ENCODE data around the gene PAK2. TPM values are rescaled to one million over a fixed set of nuclear protein-coding genes. Genes with fewer than 3 reads are reported as not detected.

PAK2 gene
- total RNA-seq, result 43.9 and 68.3 TPM in 2 replicates

DNA sequence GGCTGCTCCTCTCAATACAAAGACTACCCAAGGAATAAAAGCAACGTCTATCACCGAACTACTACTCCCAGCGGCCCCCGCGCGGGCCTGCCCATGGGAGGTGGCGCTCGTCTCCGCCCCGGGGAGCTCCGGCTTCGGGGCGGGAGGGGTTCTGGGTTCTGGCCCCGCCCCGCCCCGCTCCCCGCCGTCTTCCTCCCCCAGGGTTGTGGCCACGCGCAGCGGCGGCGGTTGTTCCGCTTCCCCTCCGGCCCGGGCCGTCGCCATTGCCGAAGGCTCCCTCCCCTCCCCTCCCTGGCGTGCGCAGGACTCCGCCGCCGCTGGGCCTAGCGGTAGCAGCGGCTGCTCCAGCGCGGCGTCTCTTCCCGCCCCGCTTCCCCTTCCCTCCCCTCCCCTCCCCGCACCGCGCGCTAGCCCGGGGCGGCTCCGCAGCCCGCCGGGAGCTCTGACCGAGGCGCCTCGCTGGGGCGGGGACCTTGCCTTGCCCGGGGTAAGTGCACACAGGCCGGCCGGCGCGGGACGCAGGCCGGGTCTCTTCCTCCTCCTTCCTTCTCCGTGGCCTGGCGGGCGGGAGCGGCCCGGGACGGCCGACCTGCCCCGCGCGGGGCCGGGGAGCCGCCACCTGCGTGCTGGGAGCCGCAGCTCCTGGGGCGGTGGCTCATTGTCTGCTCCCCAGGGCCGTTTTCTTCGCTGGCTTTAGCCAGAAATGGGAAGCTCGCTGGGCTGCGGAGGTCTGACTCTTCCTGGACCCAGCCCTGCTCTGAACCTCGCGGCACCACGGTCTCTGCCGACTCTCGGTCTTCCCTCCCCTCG, at the start of gene PAK2:
TSS of gene PAK2 (plus strand) at position 187 of the 810 bp plus-strand sequence. CDS start 42,790 bp downstream, outside the sequence.

DNA sequence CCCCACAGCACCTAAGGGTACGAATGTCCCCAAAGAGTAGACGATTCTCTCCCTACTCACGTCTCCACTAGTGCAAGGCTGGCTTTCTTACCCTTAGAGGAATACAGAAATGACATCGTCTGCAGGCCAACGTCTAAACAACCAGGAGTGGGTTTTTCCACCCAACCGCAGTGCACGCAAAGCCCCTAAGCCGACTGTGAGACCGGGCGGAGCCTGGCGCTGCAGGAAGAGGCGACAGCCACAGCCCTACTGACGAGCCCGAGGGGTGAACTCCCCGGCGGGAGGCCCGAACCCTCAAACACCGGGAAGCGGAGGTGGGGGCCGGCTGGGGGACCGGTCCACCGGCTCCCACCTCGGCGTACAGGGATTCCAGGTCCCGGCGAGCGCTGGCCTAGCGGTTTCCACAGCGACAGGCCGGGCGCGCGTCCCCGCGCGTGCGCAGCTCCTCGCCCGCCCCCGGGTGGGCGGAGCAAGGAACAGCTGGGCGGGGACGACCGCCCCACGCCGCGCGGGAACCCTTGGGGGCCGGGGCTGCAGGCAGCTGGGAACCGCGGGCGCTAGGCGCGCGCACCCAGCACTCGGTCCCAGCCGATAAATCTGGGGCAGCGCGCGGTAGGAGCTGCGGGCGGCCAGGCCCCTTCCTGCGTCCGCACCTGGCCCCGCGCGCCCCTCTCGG, 27.7 kb upstream of the PAK2 start, which contains the start of the genes CEP19 and PIGX:
TSS of gene CEP19 (minus strand) at position 413 of the 676 bp plus-strand sequence. CDS start 3,593 bp downstream, outside the sequence.
TSS of gene PIGX (plus strand) at position 540 of the 676 bp plus-strand sequence.

GRCh38 chr3:196867507-196868296, 128.0 kb downstream of the PAK2 start, which contains the start of gene SENP5:
Gene SENP5 (plus strand): TSS chr3:196867920. CDS start chr3:196885182, 17,262 bp downstream.

Small RNA genes lying within 50 kb of the gene (small RNA-seq; reads per million reads assigned to genes)
- gene RNU4-89P, result 0.12 reads per million
- gene RNU6-42P, result 2.5 reads per million, percentile 83 among the genes with 10 or more reads in this experiment
- not detected for gene RNU6-646P

Other genes starting within 250 kb of the PAK2 start
- 13.7 and 14.7 TPM in 2 replicates for gene RNF168, start 236.1 kb upstream of the PAK2 start, total RNA-seq
- not detected in 2 replicates for gene SMCO1, start 224.5 kb upstream of the PAK2 start, total RNA-seq
- gene WDR53, start 171.3 kb upstream of the PAK2 start, total RNA-seq, result 5.4 and 5.5 TPM in 2 replicates
- 7.5 and 7.9 TPM in 2 replicates for gene FBXO45, start 171.2 kb upstream of the PAK2 start, total RNA-seq
- not detected in 2 replicates for gene NRROS, start 100.2 kb upstream of the PAK2 start, total RNA-seq
- gene CEP19, start 27.6 kb upstream of the PAK2 start, total RNA-seq, result 1.1 and 2.0 TPM in 2 replicates
- gene PIGX, start 27.5 kb upstream of the PAK2 start, total RNA-seq, result 26.7 and 27.2 TPM in 2 replicates
- gene SENP5, start 128.1 kb downstream of the PAK2 start, total RNA-seq, result 37.7 and 48.0 TPM in 2 replicates
- 36.3 and 41.2 TPM in 2 replicates for gene NCBP2, start 202.7 kb downstream of the PAK2 start, total RNA-seq
- 1.7 and 2.7 TPM in 2 replicates for gene PIGZ, start 229.0 kb downstream of the PAK2 start, total RNA-seq